Effector CD4-positive, alpha-beta T cell (primary cell): ENCODE measurements around the gene CBX3.
"Not testable (repeated sequence)": the region's sequence is repeated elsewhere in the genome, so short reads cannot be mapped to it uniquely, and the experiment has no call there.

Source experiments
- DNase-seq: peaks from one replicate; pipeline ENCODE4 v3.0.0-alpha.2; 2020

Gene CBX3

GRCh38 chr7:26170663-26171062 is 30.9 kb upstream of the CBX3 start:
- DNase-seq, result no peak

- DNase-seq, result no peak
Observed at GRCh38 chr7:26171601-26172000, 29.9 kb upstream of the CBX3 start.

- DNase-seq, result no peak
Observed at GRCh38 chr7:26172048-26172447, 29.5 kb upstream of the CBX3 start.

- not testable (repeated sequence) for DNase-seq
Observed at GRCh38 chr7:26175903-26176302, 25.6 kb upstream of the CBX3 start.

GRCh38 chr7:26176696-26177095 is 24.8 kb upstream of the CBX3 start:
- not testable (repeated sequence) for DNase-seq

- not testable (repeated sequence) for DNase-seq
Observed at GRCh38 chr7:26177269-26177668, 24.3 kb upstream of the CBX3 start.

- no peak for DNase-seq
Observed at GRCh38 chr7:26178272-26178960, 23.1 kb upstream of the CBX3 start.

- DNase-seq, result no peak
Observed at GRCh38 chr7:26179422-26179821, 22.1 kb upstream of the CBX3 start.

- DNase-seq, result no peak
Observed at GRCh38 chr7:26179826-26180497, 21.6 kb upstream of the CBX3 start.

GRCh38 chr7:26180792-26181198 is 20.8 kb upstream of the CBX3 start:
- DNase-seq, result no peak

- no peak for DNase-seq
Observed at GRCh38 chr7:26181474-26182227, 19.9 kb upstream of the CBX3 start.

GRCh38 chr7:26182283-26182682 is 19.3 kb upstream of the CBX3 start:
- DNase-seq, result no peak

GRCh38 chr7:26182706-26183105 is 18.8 kb upstream of the CBX3 start:
- no peak for DNase-seq

- no peak for DNase-seq
Observed at GRCh38 chr7:26183545-26184280, 17.8 kb upstream of the CBX3 start.

GRCh38 chr7:26184281-26185101 is 17.1 kb upstream of the CBX3 start:
- not testable (repeated sequence) for DNase-seq

GRCh38 chr7:26185131-26185843 is 16.3 kb upstream of the CBX3 start:
- no peak for DNase-seq

- no peak for DNase-seq
Observed at GRCh38 chr7:26185844-26186180, 15.7 kb upstream of the CBX3 start.

GRCh38 chr7:26186364-26187311 is 14.9 kb upstream of the CBX3 start:
- no peak for DNase-seq

GRCh38 chr7:26187380-26188205 is 14.0 kb upstream of the CBX3 start:
- DNase-seq, result no peak
